Measurements from ENCODE around the gene DHRS7. TPM values are rescaled to one million over a fixed set of nuclear protein-coding genes. Genes with fewer than 3 reads are reported as not detected.

Gene DHRS7
- total and polyA plus RNA-seq, 2 of the 8 experiments (the other 6 are each of a cell fraction or from before 2014, with no cell fraction given) = 10.8 to 27.5 TPM

GRCh38 chr14:60178820-60179219, 13.6 kb upstream of the DHRS7 start:
- H3K18ac ChIP-seq (ENCODE audit: extremely low read depth, low read length) = no peak overlapping the region
- no peaks in the 10 kb centered on the region for H3K79me1 ChIP-seq (ENCODE audit: low read depth, low read length)
- ChIA-PET CTCF (ENCODE audit: partially characterized antibody) (no interaction called here), POLR2A (ENCODE audit: partially characterized antibody) (no interaction called here)
- H4K8ac ChIP-seq (ENCODE audit: extremely low read depth, insufficient read depth, low read length) = no peak overlapping the region
- 95% methylated on average over 1 of the region's 1 CpG; no CpG with 5 or more reads in 1 of the 2 experiments for WGBS, 2 experiments (ENCODE audit: extremely low coverage in 1 of 2, insufficient coverage in 1 of 2, insufficient read length in 1 of 2, insufficient replicate concordance in 2 of 2, low coverage in 1 of 2, low lambda C conversion rate in 2 of 2, missing lambda C conversion rate in 1 of 2)
- H3K14ac ChIP-seq (ENCODE audit: insufficient read length) = no peak overlapping the region
- FAIRE-seq (no peak), DNase-seq (ENCODE audit: low read depth in 1 of 2, low spot score in 2 of 2) (no peak)
- no peak overlapping the region for H2BK5ac ChIP-seq (ENCODE audit: low read depth, low read length)
- H3K27ac ChIP-seq (ENCODE audit: low read depth, low read length) = no peak overlapping the region
- no peak overlapping the region for H2BK120ac ChIP-seq (replicated peaks; ENCODE audit: low read depth, low read length)
- no peak overlapping the region for H3K4ac ChIP-seq (replicated peaks; ENCODE audit: insufficient read length, low read depth, low read length)
- no peaks in the 10 kb centered on the region for H3K27me3 ChIP-seq (replicated peaks in 1 of 4; ENCODE audit: control insufficient read depth in 3 of 4, extremely low read depth in 1 of 4, insufficient read depth in 3 of 4, low read length in 3 of 4)
- no peak overlapping the region for H4K5ac ChIP-seq (ENCODE audit: insufficient read length, low read depth, low read length)
- H2BK20ac ChIP-seq (ENCODE audit: low read length) = no peak overlapping the region
- H4K20me1 ChIP-seq (replicated peaks in 1 of 2; ENCODE audit: control insufficient read depth in 1 of 2, insufficient read depth in 2 of 2, low read length in 2 of 2) = no peaks in the 10 kb centered on the region
- H3K23ac ChIP-seq (ENCODE audit: insufficient read length) = no peak overlapping the region
- H3K4me1 ChIP-seq (replicated peaks in 1 of 4; ENCODE audit: control insufficient read depth in 3 of 4, insufficient read depth in 4 of 4, low read length in 3 of 4) = no peaks in the 10 kb centered on the region
- no peak overlapping the region for H3K9ac ChIP-seq (replicated peaks in 1 of 4; ENCODE audit: extremely low read depth in 1 of 4, low read depth in 3 of 4, low read length in 3 of 4)
- H2BK12ac ChIP-seq (ENCODE audit: low read depth, low read length) = no peak overlapping the region
- no peak overlapping the region for H2AK5ac ChIP-seq (ENCODE audit: low read depth, low read length)
- H3K79me2 ChIP-seq (ENCODE audit: control insufficient read depth in 1 of 2, insufficient read depth in 2 of 2, low read length in 2 of 2) = no peaks in the 10 kb centered on the region
- H4K91ac ChIP-seq (replicated peaks; ENCODE audit: insufficient read length, low read length) = no peak overlapping the region
- no peak overlapping the region for H3K4me2 ChIP-seq (ENCODE audit: insufficient read depth in 1 of 2, low read depth in 2 of 2, low read length in 2 of 2)
- H3K23me2 ChIP-seq (ENCODE audit: low read depth, low read length) = no peaks in the 10 kb centered on the region
- TF ChIP-seq CBX5 (IDR thresholded peaks at IDR 0.05; ENCODE audit: low read depth, low read length) = no peak
- TF ChIP-seq CTBP2 (IDR thresholded peaks at IDR 0.05; ENCODE audit: borderline replicate concordance, insufficient read depth, insufficient read length, low read length) = no peak
- TF ChIP-seq PHF8 (conservative IDR thresholded peaks at IDR 0.05; ENCODE audit: low read depth, low read length) = no peak
- no peak for TF ChIP-seq CREB1 (IDR thresholded peaks at IDR 0.05)
- TF ChIP-seq HDAC6 (IDR thresholded peaks at IDR 0.05; ENCODE audit: low read depth, low read length) = no peak
- peaks cover 0 to 6% of the 10 kb centered on the region in 2 experiments; a peak in 1 of 4 replicates for H3K9me3 ChIP-seq (ENCODE audit: insufficient read depth in 2 of 2, low read depth in 1 of 2, low read length in 1 of 2)
- H3K36me3 ChIP-seq (ENCODE audit: control insufficient read depth in 2 of 4, insufficient read depth in 4 of 4, low read length in 3 of 4) = no peaks in the 10 kb centered on the region
- no peak overlapping the region for H2BK15ac ChIP-seq (ENCODE audit: low read length)
- no peak overlapping the region for H3K4me3 ChIP-seq (ENCODE audit: extremely low read depth in 1 of 4, insufficient read depth in 2 of 4, low read depth in 3 of 4, low read length in 4 of 4)
- H2AFZ ChIP-seq (ENCODE audit: low read length) = no peak overlapping the region
- H3K56ac ChIP-seq (replicated peaks; ENCODE audit: insufficient read length, low read depth, low read length) = no peak overlapping the region
